Liver (tissue), 3 donors: ENCODE measurements around the gene MAML3.

Experiments used
- ATF3 ChIP-seq: IDR thresholded peaks from 2 replicates; pipeline ENCODE4 v1.6.1; 2016; ENCODE audit warnings: antibody characterized with exemption
- CTCF ChIP-seq: fragments of 150-350 bp; IDR thresholded peaks from 2 replicates; pipeline ENCODE4 v1.5.1; 2017; ENCODE audit warnings: improper control_type of control experiment, low read depth, low read length; ENCODE audit not compliant: missing input control
- MAX ChIP-seq: IDR thresholded peaks from 2 replicates; pipeline ENCODE4 v1.6.1; 2016; ENCODE audit warnings: antibody characterized with exemption
- NR2F2 ChIP-seq: IDR thresholded peaks from 2 replicates; pipeline ENCODE4 v1.6.1; 2016; ENCODE audit warnings: antibody characterized with exemption
- RAD21 ChIP-seq, 2 donors: IDR thresholded peaks; 2 replicates each; pipeline ENCODE4 v1.6.1; 2016; ENCODE audit warnings: antibody characterized with exemption in 2 of 2, mild to moderate bottlenecking in 2 of 2
- RXRA ChIP-seq, 2 donors: IDR thresholded peaks; 2 replicates each; pipeline ENCODE4 v1.6.1; 2017 to 2018; ENCODE audit warnings: antibody characterized with exemption in 2 of 2, mild to moderate bottlenecking in 1 of 2
- SP1 ChIP-seq: IDR thresholded peaks from 2 replicates; pipeline ENCODE4 v1.6.1; 2018; ENCODE audit warnings: antibody characterized with exemption, mild to moderate bottlenecking
- TAF1 ChIP-seq: conservative IDR thresholded peaks from 2 replicates; pipeline ENCODE4 v1.6.1; 2016; ENCODE audit warnings: antibody characterized with exemption, mild to moderate bottlenecking
- YY1 ChIP-seq: IDR thresholded peaks from 2 replicates; pipeline ENCODE4 v1.6.1; 2016; ENCODE audit warnings: antibody characterized with exemption, mild to moderate bottlenecking
- ZBTB33 ChIP-seq: IDR thresholded peaks from 2 replicates; pipeline ENCODE4 v1.6.1; 2016; ENCODE audit warnings: antibody characterized with exemption
- donor health status: healthy.
- donor health status: healthy.

GRCh38 chr4:139833151-139833910, 320.7 kb downstream of the MAML3 start:
- TF ChIP-seq YY1 (no peak), CTCF (no peak), RXRA (IDR thresholded peaks at IDR 0.05) (no peak), SP1 (no peak), TAF1 (no peak), NR2F2 (no peak), MAX (no peak), ZBTB33 (no peak), RAD21 (IDR thresholded peaks at IDR 0.05) (no peak), ATF3 (no peak)
